K562 (cell line): ENCODE data around the gene RNF44. TPM values are rescaled to one million over a fixed set of nuclear protein-coding genes. Genes with fewer than 3 reads are reported as not detected.

Experiments used
- ATAC-seq: fragments of 200-7000 bp; cut with Tn5 transposase; 3 replicates; pipeline ENCODE4 v1.9.1; 2020; ENCODE audit warnings: moderate library complexity
- BruUV-seq: library from RNA; stranded (reverse); fragments of 400-500 nt; replicated peaks from 2 replicates; lab custom pipeline; 2021; lab: Mats Ljungman, UMichigan
- CTCF ChIA-PET: fragments of 300-600 bp; formaldehyde crosslinking; extraction: SDS; loops from one replicate; lab custom pipeline; 2021; ENCODE audit warnings: low intra/inter-chr PET ratio; lab: Yijun Ruan, JAX
- POLR2A ChIA-PET: fragments of 300-600, 350-650 bp; sonication (Branson Sonifier 250); formaldehyde crosslinking; extraction: SDS; loops from one replicate; lab custom pipeline; 2021; ENCODE audit warnings: antibody characterized with exemption, inconsistent platforms; lab: Yijun Ruan, JAX
- DNase-seq, 4 experiments: peaks; one replicate each; pipeline versions ENCODE4 v3.0.0 to v3.0.0-alpha.2; 2011 to 2018; ENCODE audit warnings: low spot score in 3 of 4, mixed read lengths in 3 of 4; ENCODE audit errors: extremely low read depth in 1 of 4
- FAIRE-seq: peaks from 2 replicates; lab custom pipeline; 2011; peaks lifted over from hg19 to GRCh38; lab: Jason Lieb, UNC
- H2AFZ ChIP-seq: 2 replicates; pipeline ENCODE4 v1.6.0; 2011; ENCODE audit warnings: low read depth, low read length, control low read depth, inconsistent platforms
- H3K27ac ChIP-seq: fragments of 200-600 bp; 3 replicates; pipeline ENCODE4 v1.8.0; 2011; ENCODE audit warnings: low read depth, mild to moderate bottlenecking, control low read depth, inconsistent platforms, low read length, moderate library complexity, mixed read lengths; ENCODE audit errors: extremely low read depth
- H3K27me3 ChIP-seq, 2 experiments: fragments of 300-600 bp in 1 of 2; 2 replicates in 1 of 2; 3 replicates in 1 of 2; pipeline versions ENCODE4 v1.6.0 to v1.8.0; 2011; ENCODE audit warnings: inconsistent platforms in 2 of 2, low read length in 2 of 2, mild to moderate bottlenecking in 1 of 2, mixed read lengths in 1 of 2, moderate library complexity in 1 of 2; ENCODE audit not compliant: control insufficient read depth in 2 of 2, insufficient read depth in 2 of 2
- H3K36me3 ChIP-seq: fragments of 300-600 bp; 3 replicates; pipeline ENCODE4 v1.8.0; 2011; ENCODE audit warnings: mild to moderate bottlenecking, low read length, inconsistent platforms; ENCODE audit not compliant: control insufficient read depth, insufficient read depth
- H3K4me1 ChIP-seq, 2 experiments: fragments of 200-600 bp in 1 of 2; replicated peaks in 1 of 2; 2 replicates in 1 of 2; 3 replicates in 1 of 2; pipeline versions ENCODE4 v1.5.1 to v1.8.0; 2011; ENCODE audit warnings: inconsistent platforms in 2 of 2, low read length in 2 of 2, mild to moderate bottlenecking in 1 of 2, mixed read lengths in 1 of 2, moderate library complexity in 1 of 2; ENCODE audit not compliant: control insufficient read depth in 2 of 2, insufficient read depth in 2 of 2
- H3K4me2 ChIP-seq: 2 replicates; pipeline ENCODE4 v1.6.1; 2011; ENCODE audit warnings: low read length, control low read depth, inconsistent platforms, mixed read lengths; ENCODE audit not compliant: insufficient read depth
- H3K4me3 ChIP-seq: fragments of 200-600 bp; sonication (generic), shearing (Covaris generic); 2 replicates; pipeline ENCODE4 v1.5.1; 2016; ENCODE audit warnings: control low read depth, inconsistent platforms
- H3K79me2 ChIP-seq: fragments of 200-600 bp; 3 replicates; pipeline ENCODE4 v1.8.0; 2011; ENCODE audit warnings: low read length, inconsistent platforms; ENCODE audit not compliant: control insufficient read depth, insufficient read depth
- H3K9ac ChIP-seq, 2 experiments: 2 replicates each; pipeline versions ENCODE4 v1.6.0 to v1.6.1; 2011; ENCODE audit warnings: low read depth in 2 of 2, low read length in 2 of 2, control low read depth in 1 of 2, inconsistent platforms in 1 of 2, mild to moderate bottlenecking in 1 of 2, mixed read lengths in 1 of 2; ENCODE audit not compliant: insufficient read depth in 1 of 2
- H3K9me1 ChIP-seq: one replicate; pipeline ENCODE4 v1.6.0; 2011; ENCODE audit warnings: inconsistent platforms, mild to moderate bottlenecking, low read length, moderate library complexity; ENCODE audit not compliant: control insufficient read depth, insufficient read depth
- H3K9me3 ChIP-seq: replicated peaks from 2 replicates; pipeline ENCODE4 v1.5.1; 2011; ENCODE audit warnings: low read depth, low read length, inconsistent platforms; ENCODE audit not compliant: control insufficient read depth, insufficient read depth
- H4K20me1 ChIP-seq: replicated peaks from 2 replicates; pipeline ENCODE4 v1.6.1; 2011; ENCODE audit warnings: low read length, inconsistent platforms, mixed read lengths; ENCODE audit not compliant: control insufficient read depth, insufficient read depth
- KDM4B ChIP-seq, 2 experiments: fragments of 450-650 bp in 1 of 2; sonication (generic) in 1 of 2; IDR thresholded peaks; 2 replicates each; pipeline ENCODE4 v1.6.1; 2016 to 2017; ENCODE audit warnings: borderline replicate concordance in 2 of 2, antibody characterized with exemption in 1 of 2, low read depth in 1 of 2, mild to moderate bottlenecking in 1 of 2
- MAZ ChIP-seq, 2 experiments: fragments of 450-650 bp in 1 of 2; sonication (generic) in 1 of 2; formaldehyde crosslinking; IDR thresholded peaks in 1 of 2; conservative IDR thresholded peaks in 1 of 2; 2 replicates each; pipeline versions ENCODE4 v1.4.0 to v1.5.0; 2020; ENCODE audit warnings: mild to moderate bottlenecking in 1 of 2, missing genetic modification reagents in 1 of 2
- RBM15 ChIP-seq: fragments of 200-400 bp; formaldehyde crosslinking; IDR thresholded peaks from 2 replicates; pipeline ENCODE4 v1.6.1; 2018; ENCODE audit warnings: mild to moderate bottlenecking, low read length, moderate library complexity; ENCODE audit not compliant: insufficient read depth
- RBM17 ChIP-seq: fragments of 200-400 bp; formaldehyde crosslinking; IDR thresholded peaks from 2 replicates; pipeline ENCODE4 v1.6.1; 2017; ENCODE audit warnings: low read depth, mild to moderate bottlenecking, low read length, borderline replicate concordance
- WGBS: fragments of 100-300 bp; shearing (Covaris generic); methylation state at CpG from one replicate; pipeline ENCODE4 v1.1.6; 2016; ENCODE audit warnings: low coverage, mixed read lengths; ENCODE audit not compliant: insufficient coverage; ENCODE audit errors: missing lambda C conversion rate; 5-methylcytosine and 5-hydroxymethylcytosine counted together
- in situ Hi-C: fragments of 300-500 bp; cut with MboI; formaldehyde crosslinking; loops from 4 replicates; pipeline ENCODE4 v1.15.0; 2018; ENCODE audit warnings: inconsistent platforms, mixed read lengths
- intact Hi-C: fragments of 100-400 bp; cut with micrococcal nuclease; formaldehyde crosslinking; loops from 2 replicates; pipeline ENCODE4 v1.14.2; 2022
- polyA plus RNA-seq, 8 experiments: library from polyadenylated mRNA; depleted of rRNA in 4 of 8; stranded (reverse) in 5 of 8; unstranded in 3 of 8; fragments of >200 nt; fragmentation: Nextera tagmentation in 2 of 8; fragmentation: Illumina TruSeq in 1 of 8; extraction: Ambion mirVana in 2 of 8; extraction: Trizol in 1 of 8; gene quantifications; 2 replicates each; pipeline versions ENCODE4 v1.2.1 to v1.2.3, GENCODE V29; 2011 to 2014; ENCODE audit warnings: inconsistent platforms in 1 of 8, missing spikeins in 1 of 8
- total RNA-seq, 7 experiments: library from RNA; depleted of rRNA in 6 of 7; stranded (reverse); fragments of >200 nt in 6 of 7; fragmentation: Illumina TruSeq in 2 of 7; extraction: Trizol in 2 of 7; gene quantifications; 2 replicates each; pipeline versions ENCODE4 v1.2.1 to v1.2.3, GENCODE V29; 2011 to 2021; ENCODE audit warnings: low replicate concordance in 1 of 7
- TF ChIP-seq, protein P1 (sequence below): fragments of 450-650 bp; IDR thresholded peaks from 2 replicates; pipeline ENCODE4 v1.6.1; 2018; ENCODE audit warnings: mild to moderate bottlenecking, low read depth; ENCODE audit not compliant: partially characterized antibody

RNF44 gene
- total and polyA plus RNA-seq, 9 of the 15 experiments (the other 6 are each of a cell fraction or from before 2014, with no cell fraction given) = 1.6 to 82.6 (median 7.4) TPM

DNA sequence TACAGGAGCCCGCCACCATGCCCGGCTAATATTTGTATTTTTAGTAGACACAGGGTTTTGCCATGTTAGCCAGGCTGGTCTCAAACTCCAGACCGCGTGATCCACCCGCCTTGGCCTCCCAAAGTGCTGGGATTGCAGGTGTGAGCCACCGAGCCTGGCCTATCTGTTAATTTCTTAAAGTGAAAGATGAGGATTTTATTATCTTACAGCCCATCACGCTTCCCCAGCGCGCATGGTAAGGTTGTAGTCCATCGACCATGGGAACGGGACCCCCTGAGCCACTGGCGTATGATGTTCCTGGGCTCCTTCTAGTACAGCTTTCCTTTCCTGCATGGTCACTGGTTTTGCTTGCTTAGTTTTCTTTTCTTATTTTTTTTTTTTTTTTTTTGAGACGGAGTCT lies 20.6 kb upstream of the RNF44 start:
- no peaks in the 10 kb centered on the region for H3K79me2 ChIP-seq
- POLR2A ChIA-PET = no interaction called here
- H3K36me3 ChIP-seq = no peaks in the 10 kb centered on the region
- H3K9ac ChIP-seq = no peak overlapping the region
- no peaks in the 10 kb centered on the region for H3K4me1 ChIP-seq
- no peak for DNase-seq
- no peak overlapping the region for H3K4me2 ChIP-seq
- H3K9me1 ChIP-seq = no peaks in the 10 kb centered on the region
- no peaks in the 10 kb centered on the region for H4K20me1 ChIP-seq
- FAIRE-seq = no peak
- intact Hi-C loops (no loop called here), in situ Hi-C loops (no loop called here)
- TF ChIP-seq MAZ (CRISPR knock-in tag; conservative IDR thresholded peaks at IDR 0.05 in 1 of 2, IDR thresholded peaks at IDR 0.05 in 1 of 2) (no peak), KDM4B (IDR thresholded peaks at IDR 0.05; ENCODE audit: borderline replicate concordance in 2 of 2, low read depth in 1 of 2) (no peak), RBM17 (no peak), RBM15 (no peak)
- TF ChIP-seq, protein P1, sequence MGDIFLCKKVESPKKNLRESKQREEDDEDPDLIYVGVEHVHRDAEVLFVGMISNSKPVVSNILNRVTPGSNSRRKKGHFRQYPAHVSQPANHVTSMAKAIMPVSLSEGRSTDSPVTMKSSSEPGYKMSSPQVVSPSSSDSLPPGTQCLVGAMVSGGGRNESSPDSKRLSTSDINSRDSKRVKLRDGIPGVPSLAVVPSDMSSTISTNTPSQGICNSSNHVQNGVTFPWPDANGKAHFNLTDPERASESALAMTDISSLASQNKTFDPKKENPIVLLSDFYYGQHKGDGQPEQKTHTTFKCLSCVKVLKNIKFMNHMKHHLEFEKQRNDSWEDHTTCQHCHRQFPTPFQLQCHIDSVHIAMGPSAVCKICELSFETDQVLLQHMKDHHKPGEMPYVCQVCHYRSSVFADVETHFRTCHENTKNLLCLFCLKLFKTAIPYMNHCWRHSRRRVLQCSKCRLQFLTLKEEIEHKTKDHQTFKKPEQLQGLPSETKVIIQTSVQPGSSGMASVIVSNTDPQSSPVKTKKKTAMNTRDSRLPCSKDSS = no peak
- H3K9me3 ChIP-seq = no peaks in the 10 kb centered on the region
- H2AFZ ChIP-seq = no peak overlapping the region
- no peak overlapping the region for H3K27ac ChIP-seq
- H3K27me3 ChIP-seq = peaks cover 13 to 34% of the 10 kb centered on the region in 2 experiments; a peak in 4 of 5 replicates
- CTCF ChIA-PET = no interaction called here
- H3K4me3 ChIP-seq = no peak overlapping the region
- BruUV-seq = no TSS peak
- no peak for ATAC-seq
- WGBS = 47% methylated on average over 11 of the region's 13 CpGs
